Endodermal cell (in vitro differentiated cells): ENCODE measurements around the gene ZNF462. TPM values are rescaled to one million over a fixed set of nuclear protein-coding genes. Genes with fewer than 3 reads are reported as not detected.
A peak's percentile ranks its signal among the peaks of the same experiment; 100 is the strongest.

ENCODE experiments used
- DNase-seq: peaks from one replicate; pipeline ENCODE4 v3.0.0-alpha.2; 2017
- H3K27ac ChIP-seq: 2 replicates; pipeline ENCODE4 v1.5.1; 2013; ENCODE audit warnings: mild to moderate bottlenecking, low read depth, low read length, moderate library complexity
- H3K27me3 ChIP-seq: 2 replicates; pipeline ENCODE4 v1.6.1; 2013; ENCODE audit warnings: mild to moderate bottlenecking, low read length, moderate library complexity; ENCODE audit not compliant: insufficient read depth, control insufficient read depth, poor library complexity, severe bottlenecking
- H3K36me3 ChIP-seq: 2 replicates; pipeline ENCODE4 v1.7.0; 2013; ENCODE audit warnings: mild to moderate bottlenecking, low read length, moderate library complexity; ENCODE audit not compliant: control insufficient read depth, insufficient read depth
- H3K4me1 ChIP-seq: one replicate; pipeline ENCODE4 v1.7.0; 2013; ENCODE audit warnings: low read length; ENCODE audit not compliant: control insufficient read depth, insufficient read depth
- H3K4me3 ChIP-seq: 2 replicates; pipeline ENCODE4 v1.5.1; 2013; ENCODE audit warnings: mild to moderate bottlenecking, low read length, moderate library complexity
- H3K9ac ChIP-seq: 2 replicates; pipeline ENCODE4 v1.6.1; 2013; ENCODE audit warnings: mild to moderate bottlenecking, low read length, moderate library complexity; ENCODE audit not compliant: poor library complexity, severe bottlenecking; ENCODE audit errors: extremely low read depth
- H3K9me3 ChIP-seq: 2 replicates; pipeline ENCODE4 v1.6.1; 2013; ENCODE audit warnings: mild to moderate bottlenecking, low read length, moderate library complexity; ENCODE audit not compliant: control insufficient read depth
- H3K27ac Mint-ChIP-seq: 2 replicates; pipeline ENCODE4 v1.8.0; 2020; ENCODE audit warnings: mixed read lengths
- H3K27me3 Mint-ChIP-seq: 2 replicates; pipeline ENCODE4 v1.8.0; 2021; ENCODE audit warnings: mild to moderate bottlenecking, mixed read lengths; ENCODE audit not compliant: insufficient read depth
- H3K36me3 Mint-ChIP-seq: 2 replicates; pipeline ENCODE4 v1.8.0; 2020; ENCODE audit warnings: low read depth, mixed read lengths
- H3K4me1 Mint-ChIP-seq: 2 replicates; pipeline ENCODE4 v1.8.0; 2020; ENCODE audit warnings: mixed read lengths
- H3K4me3 Mint-ChIP-seq: 2 replicates; pipeline ENCODE4 v1.8.0; 2020; ENCODE audit warnings: mild to moderate bottlenecking, moderate library complexity, mixed read lengths
- H3K9me3 Mint-ChIP-seq: 2 replicates; pipeline ENCODE4 v1.8.0; 2020; ENCODE audit warnings: mild to moderate bottlenecking, mixed read lengths
- WGBS, 2 experiments: methylation state at CpG; one replicate each; pipeline versions ENCODE4 v1.1.5 to v1.1.7; 2013; ENCODE audit warnings: missing lambda C conversion rate in 2 of 2, mixed read lengths in 1 of 2; ENCODE audit not compliant: insufficient coverage in 1 of 2, insufficient read length in 1 of 2; 5-methylcytosine and 5-hydroxymethylcytosine counted together
- total RNA-seq, 2 donors: library from RNA; stranded (reverse); fragmentation: NEBNext Ultra II Directional in 1 of 2; extraction: Animal tissue kit (Norgen Biotek cat#: 25700) in 1 of 2; gene quantifications; 2 replicates in 1 of 2; 3 replicates in 1 of 2; pipeline ENCODE4 v1.2.1, GENCODE V29; 2021
- TF ChIP-seq, protein P1 (sequence below): fragments of 200-600 bp; sonication (generic); conservative IDR thresholded peaks from 2 replicates; pipeline ENCODE4 v1.5.0; 2021; ENCODE audit warnings: antibody characterized with exemption, mild to moderate bottlenecking

The ZNF462 gene
- total RNA-seq, 2 donors from 2014 or later: 68.2 to 88.4 TPM

DNA sequence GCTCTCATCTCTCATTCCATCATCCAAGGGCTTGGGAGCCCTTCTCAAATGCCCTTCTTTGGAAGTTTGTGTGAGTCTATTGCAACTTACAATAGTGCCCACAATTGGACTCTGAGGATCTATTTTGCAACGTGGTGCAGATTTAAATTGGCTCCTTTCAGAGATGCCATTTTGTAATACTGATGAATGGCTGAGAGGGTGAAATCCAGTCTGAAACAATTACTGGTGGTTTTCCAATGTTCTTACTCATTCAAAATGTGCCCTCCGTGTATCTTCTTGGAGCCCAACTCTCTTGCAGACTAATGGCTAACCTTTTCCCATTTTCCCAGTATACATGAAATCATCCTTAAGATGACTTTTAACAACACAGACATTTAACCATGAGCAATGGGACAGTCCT lies 6.1 kb downstream of the ZNF462 start:
- Histone ChIP-seq H3K27ac (no peak overlapping the region), H3K4me1 (peaks cover 27% of the 10 kb centered on the region), H3K9ac (no peak overlapping the region), H3K4me3 (no peak overlapping the region), H3K9me3 (no peaks in the 10 kb centered on the region), H3K27me3 (no peaks in the 10 kb centered on the region), H3K36me3 (no peaks in the 10 kb centered on the region)
- Mint-ChIP-seq H3K9me3 (no peaks in the 10 kb centered on the region), H3K4me1 (peaks cover 68% of the 10 kb centered on the region), H3K36me3 (peaks cover 5% of the 10 kb centered on the region), H3K27me3 (no peaks in the 10 kb centered on the region), H3K4me3 (no peak overlapping the region), H3K27ac (no peak overlapping the region)
- WGBS, 2 experiments: 94 to 97% methylated on average over 2 of the region's 2 CpGs
- DNase-seq: no peak
- TF ChIP-seq, protein P1, sequence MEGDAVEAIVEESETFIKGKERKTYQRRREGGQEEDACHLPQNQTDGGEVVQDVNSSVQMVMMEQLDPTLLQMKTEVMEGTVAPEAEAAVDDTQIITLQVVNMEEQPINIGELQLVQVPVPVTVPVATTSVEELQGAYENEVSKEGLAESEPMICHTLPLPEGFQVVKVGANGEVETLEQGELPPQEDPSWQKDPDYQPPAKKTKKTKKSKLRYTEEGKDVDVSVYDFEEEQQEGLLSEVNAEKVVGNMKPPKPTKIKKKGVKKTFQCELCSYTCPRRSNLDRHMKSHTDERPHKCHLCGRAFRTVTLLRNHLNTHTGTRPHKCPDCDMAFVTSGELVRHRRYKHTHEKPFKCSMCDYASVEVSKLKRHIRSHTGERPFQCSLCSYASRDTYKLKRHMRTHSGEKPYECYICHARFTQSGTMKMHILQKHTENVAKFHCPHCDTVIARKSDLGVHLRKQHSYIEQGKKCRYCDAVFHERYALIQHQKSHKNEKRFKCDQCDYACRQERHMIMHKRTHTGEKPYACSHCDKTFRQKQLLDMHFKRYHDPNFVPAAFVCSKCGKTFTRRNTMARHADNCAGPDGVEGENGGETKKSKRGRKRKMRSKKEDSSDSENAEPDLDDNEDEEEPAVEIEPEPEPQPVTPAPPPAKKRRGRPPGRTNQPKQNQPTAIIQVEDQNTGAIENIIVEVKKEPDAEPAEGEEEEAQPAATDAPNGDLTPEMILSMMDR: no peak

DNA sequence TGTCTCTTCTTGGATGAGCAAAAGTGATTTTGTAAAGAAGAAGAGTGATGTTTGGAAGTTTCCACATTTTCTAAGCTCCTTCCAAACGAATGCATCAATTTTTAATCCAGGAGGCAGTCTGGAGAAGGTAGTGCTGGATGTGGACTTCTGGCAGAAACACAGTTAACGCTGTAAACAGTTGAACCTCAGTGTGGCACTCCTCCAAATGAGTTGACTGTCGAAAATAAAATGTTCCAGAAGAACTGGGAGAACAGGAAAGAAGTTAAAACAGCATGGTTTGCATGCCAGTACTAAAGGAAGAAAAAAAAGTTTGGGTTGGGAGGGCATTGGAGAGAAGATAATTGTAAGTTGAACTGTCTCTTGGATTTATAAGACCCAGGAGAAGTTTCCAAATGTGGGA lies 6.5 kb downstream of the ZNF462 start:
- Mint-ChIP-seq H3K36me3 (peaks cover 5% of the 10 kb centered on the region), H3K27ac (peak overlapping the region; percentile 36)
- H3K27ac ChIP-seq: no peak overlapping the region

DNA sequence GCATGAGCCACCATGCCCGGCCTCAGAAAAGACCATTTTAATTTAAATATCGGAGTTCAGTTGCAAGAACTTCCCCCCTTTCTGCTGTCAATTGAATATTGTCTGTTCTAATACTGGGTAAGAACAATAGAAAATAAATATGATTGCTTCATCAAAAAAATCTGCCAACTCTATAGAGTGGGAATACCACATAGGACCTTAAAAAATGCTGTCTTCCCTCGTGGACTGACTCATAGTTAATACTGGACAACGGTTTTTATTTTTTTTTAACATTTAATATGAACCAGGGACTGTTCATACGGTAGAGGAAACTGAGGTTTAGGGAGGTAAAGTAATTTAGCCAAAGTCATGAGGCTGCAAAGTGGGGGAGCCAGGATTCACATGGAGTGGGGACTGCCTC lies 9.7 kb downstream of the ZNF462 start:
- peaks cover 22% of the 10 kb centered on the region for H3K4me1 ChIP-seq
- H3K36me3 ChIP-seq: no peaks in the 10 kb centered on the region
- TF ChIP-seq, protein P1: no peak
- no peak overlapping the region for H3K4me3 Mint-ChIP-seq
- H3K9ac ChIP-seq: no peak overlapping the region
- H3K27me3 ChIP-seq: no peaks in the 10 kb centered on the region
- no peaks in the 10 kb centered on the region for H3K9me3 Mint-ChIP-seq
- peaks cover 67% of the 10 kb centered on the region for H3K4me1 Mint-ChIP-seq
- no peaks in the 10 kb centered on the region for H3K36me3 Mint-ChIP-seq
- no peak overlapping the region for H3K27ac Mint-ChIP-seq
- no peak overlapping the region for H3K27ac ChIP-seq
- no peaks in the 10 kb centered on the region for H3K9me3 ChIP-seq
- DNase-seq: no peak
- no peaks in the 10 kb centered on the region for H3K27me3 Mint-ChIP-seq
- H3K4me3 ChIP-seq: no peak overlapping the region
- 92 to 94% methylated on average over 2 to 5 of the region's 5 CpGs for WGBS, 2 experiments

More for the DNA sequence above, 6.5 kb downstream of the ZNF462 start:
- Histone ChIP-seq H3K9me3 (no peaks in the 10 kb centered on the region), H3K27me3 (no peaks in the 10 kb centered on the region), H3K36me3 (no peaks in the 10 kb centered on the region), H3K9ac (no peak overlapping the region), H3K4me3 (peak overlapping the region; percentile 41), H3K4me1 (peaks cover 32% of the 10 kb centered on the region)
- DNase-seq: no peak
- 83 to 89% methylated on average over 3 of the region's 3 CpGs for WGBS, 2 experiments
- TF ChIP-seq, protein P1: no peak
- H3K4me1 Mint-ChIP-seq: peaks cover 72% of the 10 kb centered on the region
- H3K9me3 Mint-ChIP-seq: no peaks in the 10 kb centered on the region
- H3K27me3 Mint-ChIP-seq: no peaks in the 10 kb centered on the region
- H3K4me3 Mint-ChIP-seq: no peak overlapping the region
